Measurements from ENCODE around the gene CNOT6.

The CNOT6 gene

GRCh38 chr5:180586204-180586603, 92.0 kb downstream of the CNOT6 start:
- no peak for FAIRE-seq

GRCh38 chr5:180586870-180587269, 92.7 kb downstream of the CNOT6 start:
- no peak for FAIRE-seq

- no peak for FAIRE-seq
These were observed 95.8 kb downstream of the CNOT6 start for GRCh38 chr5:180589771-180590542.

GRCh38 chr5:180590543-180591310, 96.5 kb downstream of the CNOT6 start:
- FAIRE-seq = no peak

- no peak for FAIRE-seq
These were observed 97.2 kb downstream of the CNOT6 start, which contains the start of gene SCGB3A1 for GRCh38 chr5:180591311-180591887. Gene SCGB3A1 (minus strand): TSS chr5:180591499. CDS start chr5:180591462, 37 bp downstream.

GRCh38 chr5:180592176-180592575, 98.0 kb downstream of the CNOT6 start:
- no peak for FAIRE-seq

GRCh38 chr5:180593446-180594206, 99.4 kb downstream of the CNOT6 start:
- FAIRE-seq = no peak

- no peak for FAIRE-seq
These were observed 100.3 kb downstream of the CNOT6 start for GRCh38 chr5:180594311-180595045.

GRCh38 chr5:180595046-180595379, 100.8 kb downstream of the CNOT6 start:
- FAIRE-seq = no peak

GRCh38 chr5:180595381-180596114, 101.4 kb downstream of the CNOT6 start:
- no peak for FAIRE-seq

GRCh38 chr5:180596115-180596667, 102.0 kb downstream of the CNOT6 start:
- no peak for FAIRE-seq

- FAIRE-seq = no peak
These were observed 102.6 kb downstream of the CNOT6 start for GRCh38 chr5:180596668-180597231.

- FAIRE-seq = no peak
These were observed 104.1 kb downstream of the CNOT6 start for GRCh38 chr5:180598316-180598701.

- FAIRE-seq = no peak
These were observed 104.8 kb downstream of the CNOT6 start for GRCh38 chr5:180598797-180599589.

- no peak for FAIRE-seq
These were observed 105.4 kb downstream of the CNOT6 start for GRCh38 chr5:180599590-180599914.

- FAIRE-seq = no peak
These were observed 105.9 kb downstream of the CNOT6 start for GRCh38 chr5:180599981-180600553.

- FAIRE-seq = no peak
These were observed 106.4 kb downstream of the CNOT6 start for GRCh38 chr5:180600554-180601041.

- FAIRE-seq = no peak
These were observed 107.7 kb downstream of the CNOT6 start for GRCh38 chr5:180601591-180602480.
